GDM1 (cell line): ENCODE data around the gene NR3C2.

Source experiments
- DNase-seq: peaks from one replicate; lab custom pipeline; 2025; lab: John Stamatoyannopoulos, UW

Gene NR3C2

GRCh38 chr4:148051403-148051802 lies 390.8 kb downstream of the NR3C2 start:
- DNase-seq = no peak

DNA sequence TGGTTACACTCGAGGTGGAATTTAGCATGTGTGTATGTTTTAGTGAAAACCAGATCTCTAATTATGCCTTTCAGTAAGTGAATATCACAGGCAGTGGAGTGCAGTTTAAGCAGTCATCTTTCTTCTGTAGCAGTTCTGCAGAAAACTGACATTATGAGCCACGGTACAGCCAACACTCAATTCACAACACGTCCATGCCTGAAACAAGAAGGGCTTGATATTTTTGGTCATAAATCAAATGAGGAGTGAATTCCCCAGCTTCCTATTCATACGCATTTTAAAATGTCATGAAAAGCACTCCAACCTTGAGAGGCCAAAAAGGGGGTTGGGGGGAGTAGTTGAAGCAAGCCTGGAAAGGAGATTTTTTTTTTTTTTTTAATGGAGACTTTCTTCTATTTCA lies 393.6 kb downstream of the NR3C2 start:
- no peak for DNase-seq

- no peak for DNase-seq
These were observed 397.3 kb downstream of the NR3C2 start for GRCh38 chr4:148044912-148045352.

DNA sequence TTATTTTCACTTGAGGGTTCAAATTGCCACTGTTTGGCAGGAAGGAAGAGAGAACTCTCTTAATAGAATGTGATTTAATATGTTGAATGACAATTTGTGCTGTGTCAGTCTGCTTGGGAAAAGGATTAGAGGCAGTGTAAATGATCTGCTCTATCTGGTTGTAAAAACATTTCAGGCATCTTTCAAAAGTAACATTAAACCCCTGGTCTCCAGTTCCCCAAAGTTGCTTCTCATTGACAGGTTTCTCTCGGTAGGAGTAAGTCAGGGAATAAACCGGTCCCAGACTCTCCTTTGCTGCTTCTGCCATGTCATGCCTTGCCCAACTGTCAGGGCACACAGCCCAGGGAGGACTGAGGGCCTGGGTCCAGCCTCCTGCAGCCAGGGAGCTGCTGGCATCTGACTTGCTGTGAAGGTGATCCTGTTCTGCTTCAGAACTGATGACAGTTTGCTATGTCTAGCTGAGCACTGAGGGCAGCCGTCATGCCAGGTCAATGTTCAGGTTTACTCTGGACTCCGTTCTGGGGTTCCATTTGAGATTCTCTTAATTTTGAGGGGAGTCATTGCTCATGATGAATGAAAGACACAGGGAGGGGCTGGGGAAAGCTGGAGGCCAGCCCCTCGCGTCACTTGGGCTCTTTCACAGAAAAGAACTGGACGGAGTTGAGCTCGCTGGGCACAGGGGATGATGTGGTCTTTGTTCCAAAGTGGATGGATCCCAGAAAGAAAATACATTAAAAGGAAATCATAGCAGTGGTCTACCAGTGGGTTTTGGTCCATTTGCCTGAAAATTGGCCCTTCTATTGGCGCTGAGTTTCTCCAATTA lies 397.9 kb downstream of the NR3C2 start:
- no peak for DNase-seq

DNA sequence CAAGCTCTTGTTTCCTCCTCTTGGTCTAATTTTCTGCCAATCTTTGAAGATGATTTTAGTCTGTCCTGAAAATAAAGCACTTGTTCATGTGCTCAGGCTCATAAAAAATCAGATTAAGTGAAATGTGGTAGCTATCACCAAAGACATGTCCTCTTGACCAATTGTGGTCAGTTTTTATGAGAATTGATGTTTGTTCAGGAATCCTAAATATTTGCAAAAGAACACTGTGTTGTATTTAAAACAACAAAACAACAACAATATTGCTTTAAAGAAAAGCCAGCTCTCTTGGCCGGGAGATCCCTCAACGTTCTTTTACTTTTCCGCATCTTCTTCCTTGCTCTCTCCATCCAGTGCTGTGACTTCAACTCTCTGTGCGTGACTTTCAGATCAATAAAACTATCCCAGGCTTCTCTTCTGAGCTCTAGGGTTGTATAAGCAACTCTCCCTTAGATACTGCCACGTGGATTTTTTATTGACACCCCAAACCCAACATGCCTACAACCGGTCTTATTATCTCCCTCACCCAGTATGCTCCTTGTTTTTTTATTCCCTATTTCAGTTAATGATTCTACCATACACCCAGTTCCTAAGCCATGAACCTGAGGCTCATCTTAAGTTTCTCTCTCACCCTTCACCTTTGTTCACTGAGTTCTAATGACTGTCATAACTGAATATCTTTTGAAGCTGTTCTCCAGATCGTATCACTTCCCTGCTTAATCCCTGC lies 400.4 kb downstream of the NR3C2 start:
- DNase-seq = no peak

- no peak for DNase-seq
These were observed 407.4 kb downstream of the NR3C2 start for GRCh38 chr4:148034813-148035212.

DNA sequence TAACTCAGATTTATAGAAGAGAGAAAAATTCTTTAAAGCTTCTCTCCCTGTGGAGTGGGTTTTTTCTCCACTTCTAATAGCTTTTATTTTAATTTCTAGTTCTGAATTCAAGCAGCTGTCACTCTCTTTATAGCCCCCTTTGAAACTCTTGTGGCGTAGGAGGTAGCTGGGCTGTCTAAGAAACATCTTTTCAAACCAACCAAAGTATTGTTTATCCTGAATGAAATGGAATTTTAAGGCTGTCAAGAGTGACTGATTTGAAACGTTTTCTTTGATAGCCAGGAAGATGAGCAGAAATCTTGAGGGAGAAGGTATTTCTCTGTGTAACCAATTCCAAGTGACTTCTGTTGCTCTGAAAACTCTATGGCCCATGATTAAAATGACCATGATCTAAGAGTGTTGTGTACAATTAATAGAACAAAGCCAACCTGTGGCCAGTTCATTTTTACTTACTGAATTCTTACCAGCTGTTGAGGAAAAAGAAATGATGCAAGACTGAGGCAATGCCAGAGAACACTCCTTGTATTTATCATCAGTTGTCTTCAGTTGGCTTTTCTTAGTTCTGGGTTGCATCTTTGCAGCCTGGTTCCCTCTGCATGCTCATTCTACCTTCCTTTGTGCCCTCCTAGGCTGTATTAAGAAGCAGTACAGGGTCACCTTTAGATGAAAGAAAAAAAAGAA lies 411.9 kb downstream of the NR3C2 start:
- DNase-seq = no peak

DNA sequence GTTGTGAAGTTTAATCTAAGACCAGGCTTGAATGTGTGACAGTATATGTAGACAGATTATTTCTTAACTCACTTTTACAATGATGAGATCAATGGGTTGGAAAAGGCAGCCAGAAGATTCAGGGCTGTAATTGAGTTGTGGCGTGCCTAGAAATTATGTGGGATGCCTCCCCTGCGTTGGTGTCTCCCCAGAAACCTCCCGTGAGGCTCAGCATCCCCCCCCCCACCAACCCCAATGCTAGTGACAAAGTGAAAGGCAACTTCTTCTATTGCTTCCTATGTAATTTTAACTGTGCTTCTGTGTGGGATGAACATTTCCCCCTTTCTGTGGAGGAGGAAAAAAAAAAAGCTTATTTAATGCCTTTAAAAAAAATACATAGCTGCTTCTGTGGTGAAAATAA lies 412.4 kb downstream of the NR3C2 start:
- no peak for DNase-seq
